GM12875 (cell line): ENCODE data around the gene FAM174B.

Experiments
- H3K4me3 ChIP-seq: one replicate; pipeline ENCODE4 v1.5.1; 2011; ENCODE audit warnings: low read depth, low read length, control low read depth
- TF ChIP-seq, protein P1 (sequence below): IDR thresholded peaks from 2 replicates; pipeline ENCODE4 v1.5.1; 2011; ENCODE audit warnings: low read depth, mild to moderate bottlenecking, control low read depth, inconsistent platforms, low read length, moderate library complexity, borderline replicate concordance; ENCODE audit not compliant: insufficient read depth

The FAM174B gene

DNA sequence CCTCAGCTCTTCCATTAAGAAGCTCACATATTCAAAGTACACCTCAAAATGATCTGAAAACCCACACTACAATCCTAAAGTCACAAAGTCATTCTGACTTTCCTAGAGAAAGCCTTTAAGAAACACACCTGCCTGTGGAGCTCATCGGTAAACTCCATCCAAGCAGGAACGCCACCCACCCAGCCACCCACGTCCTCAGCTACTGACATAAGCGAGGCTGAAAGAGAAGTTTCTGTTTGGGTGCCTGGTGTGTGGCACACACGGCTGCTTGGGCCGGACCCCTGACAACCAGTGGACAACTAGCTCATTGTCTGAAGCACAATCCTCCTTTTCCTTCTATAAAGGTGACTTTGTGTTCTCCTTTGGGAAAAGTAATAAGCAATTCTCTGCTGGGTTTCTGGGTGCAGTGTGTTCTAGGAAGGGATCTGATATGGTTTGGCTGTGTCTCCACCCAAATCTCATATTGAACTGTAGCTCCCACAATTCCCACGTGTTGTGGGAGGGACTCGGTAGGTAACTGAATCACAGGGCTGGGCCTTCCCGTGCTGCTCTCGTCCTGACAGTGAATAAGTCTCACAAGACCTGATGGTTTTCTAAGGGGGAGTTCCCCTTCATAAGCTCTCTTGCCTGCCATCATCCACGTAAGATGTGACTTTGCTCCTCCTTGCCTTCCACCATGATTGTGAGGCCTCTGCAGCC, 26.1 kb downstream of the FAM174B start:
- TF ChIP-seq, protein P1, sequence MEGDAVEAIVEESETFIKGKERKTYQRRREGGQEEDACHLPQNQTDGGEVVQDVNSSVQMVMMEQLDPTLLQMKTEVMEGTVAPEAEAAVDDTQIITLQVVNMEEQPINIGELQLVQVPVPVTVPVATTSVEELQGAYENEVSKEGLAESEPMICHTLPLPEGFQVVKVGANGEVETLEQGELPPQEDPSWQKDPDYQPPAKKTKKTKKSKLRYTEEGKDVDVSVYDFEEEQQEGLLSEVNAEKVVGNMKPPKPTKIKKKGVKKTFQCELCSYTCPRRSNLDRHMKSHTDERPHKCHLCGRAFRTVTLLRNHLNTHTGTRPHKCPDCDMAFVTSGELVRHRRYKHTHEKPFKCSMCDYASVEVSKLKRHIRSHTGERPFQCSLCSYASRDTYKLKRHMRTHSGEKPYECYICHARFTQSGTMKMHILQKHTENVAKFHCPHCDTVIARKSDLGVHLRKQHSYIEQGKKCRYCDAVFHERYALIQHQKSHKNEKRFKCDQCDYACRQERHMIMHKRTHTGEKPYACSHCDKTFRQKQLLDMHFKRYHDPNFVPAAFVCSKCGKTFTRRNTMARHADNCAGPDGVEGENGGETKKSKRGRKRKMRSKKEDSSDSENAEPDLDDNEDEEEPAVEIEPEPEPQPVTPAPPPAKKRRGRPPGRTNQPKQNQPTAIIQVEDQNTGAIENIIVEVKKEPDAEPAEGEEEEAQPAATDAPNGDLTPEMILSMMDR: no peak
- H3K4me3 ChIP-seq: no peak overlapping the region

DNA sequence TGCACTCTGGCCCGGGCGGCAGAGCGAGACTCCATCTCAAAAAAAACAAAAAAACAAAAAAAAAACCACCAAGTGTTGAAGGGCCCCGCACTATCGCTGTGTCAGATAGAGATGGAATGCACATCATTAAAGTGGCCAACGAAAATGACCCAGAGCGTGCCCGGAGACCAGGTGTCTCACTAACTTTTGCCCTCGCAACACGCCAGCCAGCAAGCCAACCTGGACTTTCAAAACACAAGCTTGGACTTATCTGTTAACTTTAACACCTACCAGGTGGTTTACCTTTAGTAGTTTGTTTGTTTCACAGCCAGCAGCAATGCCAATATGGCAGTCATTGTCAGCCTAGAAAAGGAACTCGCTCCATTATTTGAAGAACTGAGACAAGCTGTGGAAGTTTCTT, 28.6 kb downstream of the FAM174B start:
- TF ChIP-seq, protein P1: no peak
- no peak overlapping the region for H3K4me3 ChIP-seq

DNA sequence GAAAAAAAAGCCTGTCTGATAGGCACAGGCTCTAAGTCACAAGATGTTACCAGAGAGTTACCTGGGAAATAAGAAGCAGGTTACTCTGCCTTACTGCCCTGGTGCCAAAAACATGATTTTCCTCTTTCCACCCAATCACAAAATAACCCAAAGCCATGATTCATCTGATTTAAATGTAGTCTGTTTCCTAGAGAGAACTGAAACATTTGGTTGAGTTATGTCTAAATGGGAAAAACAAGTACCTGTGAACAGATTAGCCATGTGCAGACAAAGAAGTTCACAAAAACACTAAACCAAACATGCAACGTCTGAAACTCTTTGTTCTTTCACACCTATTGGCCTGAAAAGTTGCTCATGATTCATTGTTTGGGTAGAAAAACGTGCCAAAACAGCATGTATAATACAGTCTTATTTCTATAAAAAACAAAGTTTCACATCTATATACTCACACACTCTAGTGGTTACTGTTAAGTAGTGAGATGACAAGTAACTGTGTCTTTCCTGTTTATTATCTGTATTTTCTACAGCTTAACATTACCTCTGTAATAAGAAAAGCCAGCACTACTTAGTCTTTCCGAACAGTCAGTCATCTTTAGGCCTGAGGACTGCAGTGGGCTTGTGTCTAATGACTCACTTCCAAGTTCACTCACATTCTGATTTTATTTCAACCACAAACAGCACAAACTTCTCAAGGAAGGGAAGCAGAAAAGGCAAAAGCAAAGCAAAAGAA, 30.2 kb downstream of the FAM174B start:
- H3K4me3 ChIP-seq: no peak overlapping the region
- TF ChIP-seq, protein P1: no peak

DNA sequence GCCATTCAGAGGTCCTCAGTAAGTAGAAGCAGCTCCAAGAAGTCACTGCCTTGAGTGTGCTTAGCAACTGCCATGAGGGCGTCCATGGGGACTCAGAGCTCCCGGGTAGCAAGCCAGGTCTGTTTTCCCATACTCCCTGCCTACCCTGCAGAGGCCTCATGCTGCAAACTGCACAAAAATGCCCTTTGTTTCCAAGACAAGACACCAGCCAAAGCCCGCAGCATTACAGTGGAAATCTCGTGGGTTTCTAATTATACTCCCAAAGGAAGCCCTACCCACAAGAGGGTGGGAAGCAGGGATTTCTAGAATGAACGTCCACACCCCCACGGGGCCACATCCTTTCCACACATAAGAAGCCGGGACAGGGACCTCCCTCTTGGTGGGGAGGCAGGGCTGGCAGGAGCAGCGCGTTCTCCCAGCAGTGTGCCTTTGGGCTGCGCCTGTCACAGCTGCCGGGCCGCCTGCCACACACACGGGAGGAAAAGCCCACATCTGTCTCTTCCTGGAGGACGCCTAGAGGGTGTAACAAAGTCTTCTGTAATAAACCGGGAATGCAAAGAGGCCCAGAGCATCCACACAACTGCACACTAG, 31.1 kb downstream of the FAM174B start:
- TF ChIP-seq, protein P1: no peak
- no peak overlapping the region for H3K4me3 ChIP-seq

DNA sequence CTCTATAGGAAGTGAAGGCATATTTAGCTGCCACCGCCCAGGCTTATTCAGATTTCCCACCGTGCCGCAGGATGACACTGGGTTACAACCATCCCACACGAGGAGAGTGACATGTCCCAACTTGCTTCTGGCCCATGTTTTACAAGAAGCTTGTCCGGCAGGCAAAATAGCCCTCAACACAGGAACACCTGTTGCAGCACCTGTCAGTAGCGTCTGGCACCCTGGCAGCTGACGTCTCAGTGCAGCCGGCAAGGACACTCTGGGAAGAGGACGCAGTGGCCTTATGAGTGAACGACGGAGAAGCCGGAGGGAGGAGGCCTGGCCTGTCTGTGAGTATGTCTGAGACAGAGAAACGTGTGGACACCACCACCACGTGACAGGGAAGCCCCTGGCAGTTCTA, 32.1 kb downstream of the FAM174B start:
- no peak overlapping the region for H3K4me3 ChIP-seq
- TF ChIP-seq, protein P1: no peak

DNA sequence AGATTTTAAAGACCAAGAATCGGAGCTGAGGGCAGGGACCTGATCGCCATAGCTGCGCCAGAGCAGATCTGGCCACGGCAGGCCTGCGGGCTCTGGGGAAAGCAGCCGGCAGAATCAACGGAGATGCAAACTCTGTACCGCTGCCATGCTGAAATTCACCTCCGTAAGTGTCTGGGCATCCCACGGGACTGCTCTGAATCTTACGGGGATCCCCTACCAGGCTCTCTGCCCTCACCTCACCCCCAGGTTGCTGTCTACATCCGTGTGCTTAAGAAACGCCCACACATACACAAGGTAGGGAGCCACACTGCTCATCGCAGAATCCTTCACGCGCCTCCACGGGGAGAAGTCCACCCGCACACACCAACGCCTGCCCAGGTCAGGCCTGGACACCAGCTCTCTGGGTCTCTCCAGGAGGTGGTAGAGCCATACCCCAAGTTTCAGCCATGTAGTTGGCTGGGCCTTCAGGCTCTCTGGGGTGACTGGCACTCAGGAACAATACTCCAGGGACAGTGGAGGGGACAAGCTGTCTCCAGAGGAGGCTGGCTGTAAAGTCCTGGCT, 33.5 kb downstream of the FAM174B start:
- TF ChIP-seq, protein P1: no peak
- no peak overlapping the region for H3K4me3 ChIP-seq

DNA sequence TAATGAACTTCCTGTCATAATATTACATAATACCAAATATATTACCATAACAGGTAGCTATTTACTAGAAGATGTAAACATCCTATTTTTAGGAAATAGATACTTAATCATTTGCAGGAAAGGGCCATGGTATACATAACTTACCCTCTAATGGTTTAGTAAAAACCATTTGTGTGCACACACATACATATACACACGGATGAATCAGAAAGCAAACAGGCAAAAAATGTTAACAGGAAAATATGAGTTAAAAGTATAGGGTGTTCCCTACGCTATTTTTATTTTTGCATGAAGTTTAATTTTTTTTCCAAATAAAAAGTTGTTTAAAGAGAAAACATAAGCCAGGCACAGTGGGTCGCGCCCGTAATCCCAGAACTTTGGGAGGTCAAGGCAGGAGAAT, 34.6 kb downstream of the FAM174B start:
- H3K4me3 ChIP-seq: no peak overlapping the region
- TF ChIP-seq, protein P1: no peak
